GM23248 (cell line): ENCODE results near the gene DFFB.

Experiments
- EZH2 ChIP-seq: fragments of 200-600 bp; sonication (generic); IDR thresholded peaks from 2 replicates; pipeline ENCODE4 v1.6.1; 2018; ENCODE audit warnings: antibody characterized with exemption, mild to moderate bottlenecking; ENCODE audit not compliant: insufficient read depth, poor library complexity, severe bottlenecking
- EZH2phosphoT487 ChIP-seq: fragments of 200-600 bp; sonication (generic); IDR thresholded peaks from 2 replicates; pipeline ENCODE4 v1.6.1; 2018; ENCODE audit warnings: antibody characterized with exemption, moderate library complexity, mild to moderate bottlenecking, low read depth; ENCODE audit not compliant: insufficient read depth

- TF ChIP-seq EZH2 (no peak), EZH2phosphoT487 (no peak)
These were observed 68.0 kb downstream of the DFFB start for GRCh38 chr1:3925256-3925655.
